Heart right ventricle (tissue), 16 donors: ENCODE results near the gene WBP1. TPM values are rescaled to one million over a fixed set of nuclear protein-coding genes. Genes with fewer than 3 reads are reported as not detected.

Source experiments
- ATAC-seq, 8 donors: fragments of 200-7000 bp; cut with Tn5 transposase; one replicate each; pipeline ENCODE4 v1.9.1; 2020; ENCODE audit warnings: mild to moderate bottlenecking in 8 of 8, moderate library complexity in 8 of 8, moderate number of reproducible peaks in 1 of 8
- DNase-seq, 2 donors: peaks; one replicate each; pipeline ENCODE4 v3.0.0-alpha.2; 2020
- H3K27ac ChIP-seq, 10 donors: fragments of 200-600 bp; sonication (generic) in 2 of 10; one replicate each; pipeline versions ENCODE4 v1.5.0 to v1.8.0; 2020 to 2022; ENCODE audit warnings: mild to moderate bottlenecking in 3 of 10
- H3K27me3 ChIP-seq, 7 donors: fragments of 200-600 bp; one replicate each; pipeline ENCODE4 v1.8.0; 2021 to 2022; ENCODE audit warnings: mild to moderate bottlenecking in 2 of 7
- H3K36me3 ChIP-seq, 9 donors: fragments of 200-600 bp; sonication (generic) in 1 of 9; one replicate each; pipeline versions ENCODE4 v1.5.0 to v1.8.0; 2020 to 2022; ENCODE audit warnings: mild to moderate bottlenecking in 2 of 9
- H3K4me1 ChIP-seq, 9 donors: fragments of 200-600 bp; sonication (generic) in 1 of 9; one replicate each; pipeline versions ENCODE4 v1.5.0 to v1.8.0; 2020 to 2022; ENCODE audit warnings: mild to moderate bottlenecking in 4 of 9
- H3K4me3 ChIP-seq, 10 donors: fragments of 200-600 bp; sonication (generic) in 2 of 10; one replicate each; pipeline versions ENCODE4 v1.5.0 to v1.8.0; 2020 to 2022; ENCODE audit warnings: mild to moderate bottlenecking in 7 of 10, moderate library complexity in 2 of 10
- H3K9me3 ChIP-seq, 11 donors: fragments of 200-600 bp in 10 of 11; sonication (generic) in 2 of 11; one replicate each; pipeline versions ENCODE4 v1.5.0 to v1.8.0; 2013 to 2022; ENCODE audit warnings: mild to moderate bottlenecking in 2 of 11, control low read depth in 1 of 11, moderate library complexity in 1 of 11
- whole genome bisulfite sequencing, 2 donors: extraction: QIAGEN DNeasy Blood & Tissue Kit; methylation state at CpG; one replicate each; pipeline ENCODE4 v1.1.7; 2013; ENCODE audit warnings: inconsistent platforms in 1 of 2; 5-methylcytosine and 5-hydroxymethylcytosine counted together
- intact Hi-C, 10 donors: fragments of 100-400 bp; cut with DNase I; formaldehyde crosslinking; loops; one replicate each; pipeline versions ENCODE4 v1.11.1 to v1.14.2; 2022
- polyA plus RNA-seq, 2 donors: library from polyadenylated mRNA; stranded (reverse); fragments of 200-250 nt; gene quantifications; one replicate each; pipeline ENCODE4 v1.2.3, GENCODE V29; 2013
- total RNA-seq, 10 donors: library from RNA; stranded (reverse); fragmentation: NEBNext Ultra II Directional in 3 of 10; extraction: Animal tissue kit (Norgen Biotek cat#: 25700) in 3 of 10; gene quantifications; one replicate each; pipeline versions ENCODE4 v1.2.1 to v1.2.4, GENCODE V29; 2021 to 2023
- TF ChIP-seq, protein P1 (sequence below), 9 donors: fragments of 200-600 bp; sonication (generic) in 2 of 9; IDR thresholded peaks; one replicate each; pipeline versions ENCODE4 v1.5.0 to v1.8.0; 2021 to 2022; ENCODE audit warnings: antibody characterized with exemption in 9 of 9, mild to moderate bottlenecking in 5 of 9, moderate library complexity in 1 of 9
- donor health status: Arrhythmogenic right ventricular cardiomyopathy.
- donor health status: ischemic (EF 13 %, LVEDD 7.1; RV severe dilation, severe dysfunction).
- donor health status: healthy with polysubstance abuse.
- donor health status: DM: no; HTN: yes; CAD: no.
- donor health status: DM: no; HTN: no; CAD: no.
- donor health status: ischemic (EF 25% LVEDD 6.9; RV normal size, moderate dysfunction).
- donor health status: ischemic (EF 25% LVEDD 5.7; RV mildly dilated, moderate dysfunction).
- donor health status: healthy.
- donor health status: DM: yes; HTN: yes; CAD: no.
- donor health status: Ischemic cardiomyopathy.
- donor health status: ischemic (EF 35%, LVEDD 5.7; RV mildly dilated, moderate dysfunction).
- donor health status: nonischemic (EF 11% LVEDD 7.7; RV severe dilation, severe dysfunction).
- donor health status: DM: yes; HTN: yes; CAD: no.
- donor health status: PGD.
- donor health status: ischemic (EF 29% LVEDD 5.4; RV normal size, mild dysfunction).
- donor health status: nonischemic (EF 23%, LVEDD 6.1; RV moderate dilation, normal function).

Gene WBP1
- total and polyA plus RNA-seq, 12 donors, result 34.8 to 59.8 (median 45.8) TPM

DNA sequence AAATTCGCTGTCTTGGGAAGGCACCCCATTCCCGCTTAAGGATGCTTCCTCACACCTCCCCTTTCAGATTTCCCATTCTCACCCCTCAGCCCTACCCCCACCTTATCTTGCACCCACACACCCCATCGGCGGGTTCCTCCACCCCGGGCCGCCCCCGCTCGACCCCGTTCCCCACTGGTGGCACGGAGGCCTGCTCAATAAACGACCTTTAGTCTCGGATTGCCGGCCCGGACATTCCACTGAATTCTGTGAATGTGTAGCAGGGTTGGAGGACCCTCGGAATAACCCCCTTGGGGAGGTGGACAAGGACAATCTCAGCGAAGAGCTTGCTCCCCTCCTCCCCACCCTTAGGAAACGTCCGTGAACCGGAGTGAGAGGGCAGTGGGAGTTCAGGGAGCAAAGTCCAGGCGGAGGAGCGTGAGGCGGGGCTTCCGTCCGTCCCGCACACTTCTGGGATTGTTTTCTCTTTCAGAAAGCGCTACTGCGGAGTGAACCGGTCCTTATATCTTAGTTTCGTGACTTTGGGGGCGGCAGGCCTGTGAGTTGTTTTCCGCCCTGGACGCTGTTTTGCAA lies 44.0 kb downstream of the WBP1 start:
- H3K4me1 ChIP-seq, result peaks cover 19 to 82% (median 65%) of the 10 kb centered on the region in 9 donors
- intact Hi-C loops, result loop anchor here in 4 of 10 donors (2.0 to 5.0 kb wide), 2 partner anchors 27 to 85 kb away; partner anchors contain the start of genes AUP1 (in 1 of the 4) and HTRA2 (in 1 of the 4)
- peak overlapping the region; percentile 42 to 85 (median 67) for H3K4me3 ChIP-seq
- peaks cover 0 to 20% (median 3%) of the 10 kb centered on the region in 9 donors for H3K36me3 ChIP-seq
- H3K27ac ChIP-seq, result peak overlapping the region in 9 of 10 donors; percentile 84 to 92 (median 87)
- H3K27me3 ChIP-seq, result peaks cover 9 to 67% (median 60%) of the 10 kb centered on the region in 7 donors
- WGBS, 2 donors, result 9 to 12% methylated on average over 32 of the region's 32 CpGs
- DNase-seq (no peak), ATAC-seq (peak in 2 of 8 donors; percentile 20 to 27)
- no peaks in the 10 kb centered on the region for H3K9me3 ChIP-seq
- TF ChIP-seq, protein P1, sequence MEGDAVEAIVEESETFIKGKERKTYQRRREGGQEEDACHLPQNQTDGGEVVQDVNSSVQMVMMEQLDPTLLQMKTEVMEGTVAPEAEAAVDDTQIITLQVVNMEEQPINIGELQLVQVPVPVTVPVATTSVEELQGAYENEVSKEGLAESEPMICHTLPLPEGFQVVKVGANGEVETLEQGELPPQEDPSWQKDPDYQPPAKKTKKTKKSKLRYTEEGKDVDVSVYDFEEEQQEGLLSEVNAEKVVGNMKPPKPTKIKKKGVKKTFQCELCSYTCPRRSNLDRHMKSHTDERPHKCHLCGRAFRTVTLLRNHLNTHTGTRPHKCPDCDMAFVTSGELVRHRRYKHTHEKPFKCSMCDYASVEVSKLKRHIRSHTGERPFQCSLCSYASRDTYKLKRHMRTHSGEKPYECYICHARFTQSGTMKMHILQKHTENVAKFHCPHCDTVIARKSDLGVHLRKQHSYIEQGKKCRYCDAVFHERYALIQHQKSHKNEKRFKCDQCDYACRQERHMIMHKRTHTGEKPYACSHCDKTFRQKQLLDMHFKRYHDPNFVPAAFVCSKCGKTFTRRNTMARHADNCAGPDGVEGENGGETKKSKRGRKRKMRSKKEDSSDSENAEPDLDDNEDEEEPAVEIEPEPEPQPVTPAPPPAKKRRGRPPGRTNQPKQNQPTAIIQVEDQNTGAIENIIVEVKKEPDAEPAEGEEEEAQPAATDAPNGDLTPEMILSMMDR (IDR thresholded peaks at IDR 0.05), result no peak

DNA sequence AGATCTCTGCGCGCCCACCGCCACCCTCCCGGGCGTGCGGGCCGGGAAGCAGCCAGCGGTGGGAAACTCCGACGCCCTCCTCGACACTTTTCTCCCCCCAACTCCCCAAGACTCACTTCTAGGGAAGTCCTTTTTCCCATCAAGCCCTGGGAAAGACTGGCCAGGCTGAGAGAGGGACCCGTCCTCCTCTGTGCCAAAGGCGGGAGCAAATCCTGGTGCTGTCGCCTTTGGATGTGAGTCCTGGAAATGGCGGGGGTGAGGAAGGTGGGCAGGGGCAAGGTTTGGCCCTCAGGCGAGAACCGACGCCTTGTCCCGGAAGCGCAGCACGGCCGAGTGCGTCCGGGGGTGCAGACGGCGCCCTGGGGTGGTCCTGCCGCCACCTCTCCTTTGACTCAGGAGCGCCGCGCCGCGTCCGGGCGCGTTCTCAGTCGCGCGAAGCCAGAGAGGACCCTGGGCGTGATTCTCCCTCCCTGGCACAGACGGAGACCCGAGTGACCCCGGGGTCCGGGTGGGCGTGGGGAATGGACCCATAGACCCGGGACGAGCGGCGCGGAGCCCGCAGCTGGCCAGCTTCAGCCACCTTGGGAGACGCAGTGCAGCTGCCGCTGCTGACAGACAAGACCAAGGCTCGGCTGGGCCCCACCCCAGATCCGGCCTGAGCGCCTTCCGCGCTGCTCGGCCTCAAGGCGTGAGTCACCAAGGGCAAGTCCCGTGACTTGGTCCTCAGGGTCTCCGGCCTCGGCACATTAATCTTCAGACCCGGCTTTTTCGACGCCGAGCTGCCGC lies 44.7 kb downstream of the WBP1 start:
- DNase-seq (peak; percentile 83 to 87), ATAC-seq (peak; percentile 63 to 79 (median 70))
- Histone ChIP-seq H3K36me3 (peaks cover 0 to 20% (median 3%) of the 10 kb centered on the region in 9 donors), H3K4me3 (peak overlapping the region; percentile 42 to 85 (median 67)), H3K27ac (peak overlapping the region; percentile 69 to 92 (median 86)), H3K27me3 (peaks cover 9 to 61% (median 54%) of the 10 kb centered on the region in 7 donors), H3K9me3 (no peaks in the 10 kb centered on the region), H3K4me1 (peaks cover 15 to 77% (median 60%) of the 10 kb centered on the region in 9 donors)
- 1 to 2% methylated on average over 64 to 67 of the region's 67 CpGs for WGBS, 2 donors
- TF ChIP-seq, protein P1 (IDR thresholded peaks at IDR 0.05), result peak in 7 of 9 donors; percentile 10 to 57 (median 35)
- intact Hi-C loops, result loop anchor here in 4 of 10 donors (2.0 to 5.0 kb wide), 2 partner anchors 26 to 84 kb away; partner anchors contain the start of genes AUP1 (in 1 of the 4) and HTRA2 (in 1 of the 4)

DNA sequence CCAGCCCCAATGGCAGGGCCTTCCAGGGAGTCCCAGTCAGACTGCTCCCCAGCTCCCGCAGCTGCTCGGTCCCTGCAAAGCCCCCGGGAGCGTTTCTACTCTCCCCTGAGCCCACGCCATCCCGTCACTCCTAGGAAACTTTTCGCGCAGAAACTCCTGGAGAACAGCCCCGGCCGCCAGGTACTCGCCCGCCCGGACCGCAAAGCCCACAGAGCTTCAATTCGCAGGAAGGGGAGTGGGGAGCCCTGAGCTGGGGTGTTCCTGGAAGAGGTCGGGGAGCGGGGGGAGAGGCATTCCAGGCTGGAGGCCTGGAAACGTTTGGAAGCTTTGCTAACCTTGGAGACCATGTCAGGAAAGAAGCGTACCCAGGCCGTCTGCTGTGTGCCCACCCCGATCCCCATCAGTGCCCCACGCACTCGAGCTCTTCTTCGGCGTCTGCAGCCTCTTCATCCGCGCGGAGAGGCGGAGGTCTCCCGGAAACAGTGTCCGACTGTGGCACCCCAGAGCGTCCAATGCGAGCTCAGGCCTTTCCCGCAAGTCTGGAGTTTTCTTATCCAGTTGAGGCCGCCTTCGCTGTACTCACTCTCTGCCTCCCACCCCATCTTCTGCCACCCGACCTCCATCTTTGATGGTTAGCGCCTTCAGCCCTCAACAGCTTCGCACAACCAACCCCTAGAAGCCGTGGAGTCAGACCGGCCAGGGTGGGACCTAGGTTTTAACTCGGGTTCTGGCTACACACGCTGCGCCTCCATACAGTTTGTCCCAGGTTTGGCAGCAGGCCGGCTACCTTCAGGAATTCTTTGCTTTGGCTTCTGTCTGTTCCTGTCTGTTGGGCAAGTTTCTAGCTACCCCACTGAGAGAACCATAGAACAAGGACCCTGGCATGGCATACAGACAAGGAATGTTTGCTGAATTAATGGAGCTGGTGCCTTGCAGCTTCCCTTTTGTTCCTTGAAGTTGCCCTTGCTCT lies 45.6 kb downstream of the WBP1 start:
- intact Hi-C loops, result loop anchor here in 4 of 10 donors (2.0 to 5.0 kb wide), 2 partner anchors 25 to 84 kb away; partner anchors contain the start of genes AUP1 (in 1 of the 4) and HTRA2 (in 1 of the 4)
- DNase-seq (no peak), ATAC-seq (no peak)
- WGBS, 2 donors, result 24% methylated on average over 45 of the region's 45 CpGs
- Histone ChIP-seq H3K9me3 (no peaks in the 10 kb centered on the region), H3K27me3 (peaks cover 2 to 56% (median 45%) of the 10 kb centered on the region in 7 donors), H3K36me3 (peaks cover 0 to 20% (median 3%) of the 10 kb centered on the region in 9 donors), H3K4me1 (peaks cover 10 to 74% (median 56%) of the 10 kb centered on the region in 9 donors), H3K4me3 (peak overlapping the region; percentile 42 to 85 (median 67)), H3K27ac (peak overlapping the region; percentile 69 to 92 (median 86))
- TF ChIP-seq, protein P1 (IDR thresholded peaks at IDR 0.05), result no peak
